ENCODE results near the gene PDLIM7. TPM values are rescaled to one million over a fixed set of nuclear protein-coding genes. Genes with fewer than 3 reads are reported as not detected.

The PDLIM7 gene
- total RNA-seq, 1 experiment from 2014 or later: 400 TPM

DNA sequence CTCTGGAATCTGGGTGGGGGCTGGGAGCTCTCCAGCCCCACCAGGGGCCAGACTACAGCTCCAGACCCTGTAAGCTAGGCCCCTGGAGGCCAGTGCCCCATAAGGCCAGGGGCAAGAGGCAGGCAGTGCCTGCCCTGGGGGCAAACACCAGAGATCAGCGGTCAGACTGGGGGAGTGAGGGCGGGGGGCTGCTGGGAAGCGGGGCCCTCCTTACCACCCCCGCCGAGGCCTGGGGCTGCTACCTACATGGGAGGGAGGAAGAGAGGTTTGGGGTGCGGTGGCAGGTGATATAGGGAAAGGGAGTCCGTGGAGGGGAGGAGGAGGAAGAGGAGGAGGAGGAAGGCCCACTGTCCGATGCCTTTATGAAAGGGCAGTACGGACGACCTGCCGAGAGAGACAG is 38.0 kb downstream of the PDLIM7 start:
- Mint-ChIP-seq H3K27me3 (ENCODE audit: unreplicated experiment) (no peaks in the 10 kb centered on the region), H3K36me3 (ENCODE audit: insufficient read depth, unreplicated experiment) (peaks cover 94% of the 10 kb centered on the region), H3K4me3 (ENCODE audit: low read depth, unreplicated experiment) (no peak overlapping the region), H3K4me1 (ENCODE audit: low read depth, unreplicated experiment) (peaks cover 12% of the 10 kb centered on the region), H3K9me3 (ENCODE audit: low read depth, unreplicated experiment) (no peaks in the 10 kb centered on the region), H3K27ac (ENCODE audit: unreplicated experiment) (no peak overlapping the region)
- CTCF ChIA-PET: no interaction called here
- BruUV-seq (replicated peaks): no TSS peak
- DNase-seq: no peak
- TF ChIP-seq, protein P1, sequence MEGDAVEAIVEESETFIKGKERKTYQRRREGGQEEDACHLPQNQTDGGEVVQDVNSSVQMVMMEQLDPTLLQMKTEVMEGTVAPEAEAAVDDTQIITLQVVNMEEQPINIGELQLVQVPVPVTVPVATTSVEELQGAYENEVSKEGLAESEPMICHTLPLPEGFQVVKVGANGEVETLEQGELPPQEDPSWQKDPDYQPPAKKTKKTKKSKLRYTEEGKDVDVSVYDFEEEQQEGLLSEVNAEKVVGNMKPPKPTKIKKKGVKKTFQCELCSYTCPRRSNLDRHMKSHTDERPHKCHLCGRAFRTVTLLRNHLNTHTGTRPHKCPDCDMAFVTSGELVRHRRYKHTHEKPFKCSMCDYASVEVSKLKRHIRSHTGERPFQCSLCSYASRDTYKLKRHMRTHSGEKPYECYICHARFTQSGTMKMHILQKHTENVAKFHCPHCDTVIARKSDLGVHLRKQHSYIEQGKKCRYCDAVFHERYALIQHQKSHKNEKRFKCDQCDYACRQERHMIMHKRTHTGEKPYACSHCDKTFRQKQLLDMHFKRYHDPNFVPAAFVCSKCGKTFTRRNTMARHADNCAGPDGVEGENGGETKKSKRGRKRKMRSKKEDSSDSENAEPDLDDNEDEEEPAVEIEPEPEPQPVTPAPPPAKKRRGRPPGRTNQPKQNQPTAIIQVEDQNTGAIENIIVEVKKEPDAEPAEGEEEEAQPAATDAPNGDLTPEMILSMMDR (IDR thresholded peaks at IDR 0.05; ENCODE audit: unreplicated experiment): no peak
- intact Hi-C loops (cut with micrococcal nuclease; ENCODE audit: unreplicated experiment): loop anchor here (10.0 kb wide), 1 partner anchor 345 kb away; no protein-coding TSS in a partner anchor

DNA sequence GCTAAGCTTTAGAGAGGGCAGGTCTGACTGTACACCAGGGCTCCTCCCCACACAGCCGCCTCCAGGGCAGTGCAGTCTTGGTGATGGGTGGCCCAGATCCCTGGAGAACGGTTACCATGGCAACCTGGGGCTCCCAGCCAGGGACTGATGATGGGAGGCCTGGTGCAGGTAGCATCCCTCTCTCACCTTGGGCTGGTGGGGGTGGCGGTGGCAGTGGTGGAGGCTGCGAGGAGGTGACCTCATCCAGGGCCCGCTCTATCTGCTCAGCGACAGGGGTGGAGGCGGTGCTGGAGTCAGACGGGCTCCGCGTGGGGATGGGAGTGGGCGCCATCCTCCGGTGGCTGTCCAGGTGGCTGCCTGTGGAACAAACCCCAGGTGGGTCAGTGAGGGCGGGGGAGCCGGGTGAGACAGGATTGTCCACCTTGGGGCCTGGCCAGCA is 38.5 kb downstream of the PDLIM7 start:
- Mint-ChIP-seq H3K27me3 (ENCODE audit: unreplicated experiment) (no peaks in the 10 kb centered on the region), H3K9me3 (ENCODE audit: low read depth, unreplicated experiment) (no peaks in the 10 kb centered on the region), H3K27ac (ENCODE audit: unreplicated experiment) (no peak overlapping the region), H3K4me3 (ENCODE audit: low read depth, unreplicated experiment) (no peak overlapping the region), H3K4me1 (ENCODE audit: low read depth, unreplicated experiment) (peaks cover 15% of the 10 kb centered on the region), H3K36me3 (ENCODE audit: insufficient read depth, unreplicated experiment) (peaks cover 94% of the 10 kb centered on the region)
- CTCF ChIA-PET: no interaction called here
- BruUV-seq (replicated peaks): no TSS peak
- peak; percentile 50 for DNase-seq
- intact Hi-C loops (cut with micrococcal nuclease; ENCODE audit: unreplicated experiment): loop anchor here (10.0 kb wide), 1 partner anchor 344 kb away; no protein-coding TSS in a partner anchor
- TF ChIP-seq, protein P1 (IDR thresholded peaks at IDR 0.05; ENCODE audit: unreplicated experiment): no peak

DNA sequence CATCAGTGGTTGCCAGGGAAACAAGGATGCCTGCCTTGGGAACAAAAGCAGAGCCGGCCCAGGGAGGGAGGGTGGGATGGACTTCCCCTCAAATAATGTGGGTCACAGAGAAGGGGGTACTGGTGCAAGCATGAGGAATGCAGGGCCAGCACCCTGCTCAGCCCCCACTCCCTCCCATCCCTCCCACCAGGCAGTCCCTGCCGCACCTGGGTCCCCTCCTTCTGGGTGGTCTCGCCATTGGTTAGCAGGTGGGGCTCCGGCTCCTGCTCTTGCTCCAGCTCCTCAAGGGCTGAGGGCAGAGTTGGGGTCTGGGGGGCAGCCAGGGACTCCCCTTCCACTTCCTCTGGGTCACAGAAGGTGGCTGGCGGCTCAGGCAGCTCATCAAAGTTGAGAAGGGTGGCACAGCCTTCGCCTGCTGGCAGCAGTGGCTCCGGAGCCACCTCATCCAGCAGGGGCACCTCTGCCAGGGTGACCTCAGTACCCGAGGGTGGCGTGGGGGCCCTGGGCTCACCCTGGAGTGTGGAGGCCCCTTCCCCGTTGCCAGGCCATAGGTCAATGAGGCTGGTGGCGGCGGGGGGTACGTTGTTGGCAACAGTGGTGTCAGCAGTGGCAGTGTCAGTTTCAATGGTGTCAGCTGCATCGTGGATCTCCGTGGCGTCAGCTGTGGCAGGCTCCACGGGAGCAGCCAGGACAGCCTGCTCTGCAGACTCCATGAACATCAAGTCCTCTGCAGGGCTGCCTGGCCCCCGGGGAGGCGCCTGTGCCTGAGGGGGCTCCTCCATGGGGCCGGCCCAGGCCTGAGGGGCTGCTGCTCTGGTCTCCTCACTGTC is 39.3 kb downstream of the PDLIM7 start:
- H3K27me3 Mint-ChIP-seq (ENCODE audit: unreplicated experiment): no peaks in the 10 kb centered on the region
- TF ChIP-seq, protein P1 (IDR thresholded peaks at IDR 0.05; ENCODE audit: unreplicated experiment): peak; percentile 2
- intact Hi-C loops (cut with micrococcal nuclease; ENCODE audit: unreplicated experiment): loop anchor here (2.0 to 10.0 kb wide), 2 partner anchors 39 to 343 kb away; partner anchors contain the start of gene PDLIM7
- H3K36me3 Mint-ChIP-seq (ENCODE audit: insufficient read depth, unreplicated experiment): peaks cover 94% of the 10 kb centered on the region
- no TSS peak for BruUV-seq (replicated peaks)
- peak overlapping the region; percentile 44 for H3K27ac Mint-ChIP-seq (ENCODE audit: unreplicated experiment)
- no peaks in the 10 kb centered on the region for H3K9me3 Mint-ChIP-seq (ENCODE audit: low read depth, unreplicated experiment)
- DNase-seq: no peak
- H3K4me1 Mint-ChIP-seq (ENCODE audit: low read depth, unreplicated experiment): peaks cover 24% of the 10 kb centered on the region
- CTCF ChIA-PET: interaction anchor here (0.8 to 5.1 kb wide), 11 partner anchors 11 to 146 kb away, joined by 3 to 80 read pairs (median 4); partner anchors contain the start of gene PDLIM7
- no peak overlapping the region for H3K4me3 Mint-ChIP-seq (ENCODE audit: low read depth, unreplicated experiment)

DNA sequence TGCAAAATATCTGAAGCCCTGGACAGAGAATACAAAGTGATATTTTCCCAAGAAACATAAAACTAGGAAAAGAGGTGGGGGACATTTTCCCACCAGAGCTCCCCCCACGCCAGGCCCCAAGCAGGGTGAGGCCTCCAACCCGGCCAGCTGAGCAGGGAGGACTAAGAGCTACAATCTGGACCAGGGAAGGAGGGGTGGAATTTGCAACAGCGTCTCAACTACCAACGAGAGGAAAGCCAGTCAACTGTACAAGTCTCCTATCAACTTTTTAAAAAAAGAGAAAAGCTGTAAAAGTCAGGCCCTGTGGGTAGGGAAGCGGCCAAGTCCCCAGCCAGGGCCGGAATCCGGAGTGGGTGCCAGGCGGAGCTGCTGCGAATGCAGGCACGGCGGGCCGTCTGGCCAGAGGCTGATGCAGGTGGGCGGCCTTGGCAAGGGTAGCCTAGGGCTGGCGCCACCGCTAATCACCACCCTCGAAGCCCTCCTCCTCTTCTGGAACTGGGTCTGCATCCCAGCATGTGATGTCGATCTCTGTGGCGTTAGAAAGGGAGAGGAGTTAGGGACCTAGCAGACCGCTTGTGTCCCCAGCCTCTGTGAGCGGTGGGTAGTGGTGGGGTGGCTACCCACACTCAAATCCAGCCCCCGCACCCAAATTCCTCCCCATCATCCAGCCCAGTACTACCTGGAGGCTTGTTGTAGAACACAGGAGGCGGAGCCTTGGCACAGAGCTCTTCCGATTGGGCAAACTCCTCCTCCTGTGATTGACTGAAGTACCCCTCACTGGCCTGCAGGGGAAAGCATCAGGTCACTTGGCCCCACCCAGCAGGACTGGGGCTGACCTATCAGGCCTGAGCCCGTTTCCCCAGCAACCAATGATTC is 40.2 kb downstream of the PDLIM7 start:
- BruUV-seq (replicated peaks): TSS peak; percentile 9
- H3K9me3 Mint-ChIP-seq (ENCODE audit: low read depth, unreplicated experiment): no peaks in the 10 kb centered on the region
- peak overlapping the region; percentile 77 for H3K4me3 Mint-ChIP-seq (ENCODE audit: low read depth, unreplicated experiment)
- peak overlapping the region; percentile 80 for H3K27ac Mint-ChIP-seq (ENCODE audit: unreplicated experiment)
- no peaks in the 10 kb centered on the region for H3K27me3 Mint-ChIP-seq (ENCODE audit: unreplicated experiment)
- peaks cover 33% of the 10 kb centered on the region for H3K4me1 Mint-ChIP-seq (ENCODE audit: low read depth, unreplicated experiment)
- peaks cover 93% of the 10 kb centered on the region for H3K36me3 Mint-ChIP-seq (ENCODE audit: insufficient read depth, unreplicated experiment)
- peak; percentile 93 for DNase-seq
- intact Hi-C loops (cut with micrococcal nuclease; ENCODE audit: unreplicated experiment): loop anchor here (2.0 to 10.0 kb wide), 2 partner anchors 40 to 342 kb away; partner anchors contain the start of gene PDLIM7
- TF ChIP-seq, protein P1 (IDR thresholded peaks at IDR 0.05; ENCODE audit: unreplicated experiment): peak; percentile 61
- CTCF ChIA-PET: interaction anchor here (0.8 to 5.1 kb wide), 12 partner anchors 12 to 145 kb away, joined by 3 to 80 read pairs (median 4); partner anchors contain the start of gene PDLIM7
